HG03139 (cell line): ENCODE results near the gene UAP1L1.
"Not testable (repeated sequence)": the region's sequence is repeated elsewhere in the genome, so short reads cannot be mapped to it uniquely, and the experiment has no call there.

ENCODE experiments used
- ATAC-seq: cut with Tn5 transposase; IDR thresholded peaks from one replicate; pipeline ENCODE4 v1.9.1; 2021; ENCODE audit not compliant: unreplicated experiment

UAP1L1 gene

GRCh38 chr9:137055385-137056364, 21.6 kb upstream of the UAP1L1 start:
- ATAC-seq = no peak

- ATAC-seq = no peak
Observed at GRCh38 chr9:137056739-137057415, 20.4 kb upstream of the UAP1L1 start.

GRCh38 chr9:137057545-137057944, 19.8 kb upstream of the UAP1L1 start:
- no peak for ATAC-seq

GRCh38 chr9:137058521-137059234, 18.6 kb upstream of the UAP1L1 start:
- no peak for ATAC-seq

- ATAC-seq = no peak
Observed at GRCh38 chr9:137062384-137062783, 14.9 kb upstream of the UAP1L1 start.

DNA sequence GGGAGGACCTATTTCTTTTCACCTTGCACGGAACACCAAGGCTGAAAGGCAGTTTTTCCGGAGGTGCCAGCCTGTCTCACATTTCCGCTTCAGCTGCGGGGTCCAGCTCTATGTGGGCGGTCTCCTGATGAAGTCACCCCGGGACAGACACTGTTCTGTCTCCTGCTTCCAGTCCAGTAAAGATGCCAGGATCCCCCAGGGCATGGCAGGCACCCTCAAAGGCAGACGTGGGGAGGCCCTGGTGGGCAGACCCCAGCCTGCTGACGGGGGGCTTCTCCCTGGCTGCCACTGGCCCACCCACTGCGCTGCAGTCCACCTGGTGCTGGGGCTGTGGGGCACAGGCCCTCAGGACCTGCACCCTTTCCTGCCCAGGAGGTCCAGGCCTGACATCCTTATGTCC, 14.5 kb upstream of the UAP1L1 start:
- not testable (repeated sequence) for ATAC-seq

DNA sequence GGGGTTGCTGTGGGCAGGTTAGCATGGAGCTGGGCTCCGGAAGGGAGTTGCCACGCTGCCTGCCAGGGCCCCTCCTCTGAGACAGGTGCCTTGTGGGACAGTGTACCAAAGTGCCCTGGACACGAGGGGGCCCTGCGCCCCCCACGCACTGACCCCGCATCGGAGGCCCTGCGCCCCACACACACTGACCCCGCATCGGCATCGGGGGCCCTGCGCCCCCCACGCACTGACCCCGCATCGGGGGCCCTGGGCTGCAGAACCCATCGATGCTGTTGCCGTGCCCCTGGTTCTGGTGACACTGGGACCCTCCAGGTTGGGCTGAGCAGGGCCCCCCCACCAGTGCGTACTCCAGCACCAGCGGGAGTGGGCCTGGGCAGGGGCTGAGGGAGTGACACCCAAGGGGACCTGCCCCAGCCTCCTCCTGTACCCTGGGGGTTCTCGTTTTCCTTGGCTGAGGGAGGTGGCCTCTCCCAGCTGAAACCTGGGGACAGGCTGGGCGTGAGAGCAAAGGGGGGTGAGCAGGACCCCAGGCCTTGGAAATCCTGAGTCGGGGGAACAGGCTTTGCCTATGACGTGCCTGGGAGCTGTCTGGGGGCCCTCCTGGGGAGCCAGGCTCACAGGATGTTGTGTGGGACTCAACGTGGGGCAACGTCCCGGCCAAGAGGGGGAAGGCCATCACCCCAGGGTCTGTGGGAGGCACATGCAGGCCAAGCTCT, 13.8 kb upstream of the UAP1L1 start:
- ATAC-seq = no peak

GRCh38 chr9:137064027-137064879, 13.1 kb upstream of the UAP1L1 start:
- no peak for ATAC-seq

DNA sequence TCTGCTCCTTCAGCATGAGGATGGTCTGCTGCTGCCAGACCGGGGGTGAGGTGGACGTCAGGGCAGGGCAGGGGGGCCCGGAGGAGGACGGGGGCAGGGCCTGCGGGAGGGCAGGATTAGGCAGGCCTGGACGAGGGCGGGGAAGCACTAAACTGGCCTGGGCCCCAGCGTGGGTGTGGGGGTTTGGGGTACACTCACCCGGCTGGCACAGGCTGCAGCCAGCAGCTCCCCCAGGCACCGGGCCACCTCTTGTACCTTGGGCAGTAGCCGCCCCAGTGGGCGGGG, 12.5 kb upstream of the UAP1L1 start:
- no peak for ATAC-seq

- ATAC-seq = no peak
Observed at GRCh38 chr9:137065336-137065967, 11.9 kb upstream of the UAP1L1 start.

DNA sequence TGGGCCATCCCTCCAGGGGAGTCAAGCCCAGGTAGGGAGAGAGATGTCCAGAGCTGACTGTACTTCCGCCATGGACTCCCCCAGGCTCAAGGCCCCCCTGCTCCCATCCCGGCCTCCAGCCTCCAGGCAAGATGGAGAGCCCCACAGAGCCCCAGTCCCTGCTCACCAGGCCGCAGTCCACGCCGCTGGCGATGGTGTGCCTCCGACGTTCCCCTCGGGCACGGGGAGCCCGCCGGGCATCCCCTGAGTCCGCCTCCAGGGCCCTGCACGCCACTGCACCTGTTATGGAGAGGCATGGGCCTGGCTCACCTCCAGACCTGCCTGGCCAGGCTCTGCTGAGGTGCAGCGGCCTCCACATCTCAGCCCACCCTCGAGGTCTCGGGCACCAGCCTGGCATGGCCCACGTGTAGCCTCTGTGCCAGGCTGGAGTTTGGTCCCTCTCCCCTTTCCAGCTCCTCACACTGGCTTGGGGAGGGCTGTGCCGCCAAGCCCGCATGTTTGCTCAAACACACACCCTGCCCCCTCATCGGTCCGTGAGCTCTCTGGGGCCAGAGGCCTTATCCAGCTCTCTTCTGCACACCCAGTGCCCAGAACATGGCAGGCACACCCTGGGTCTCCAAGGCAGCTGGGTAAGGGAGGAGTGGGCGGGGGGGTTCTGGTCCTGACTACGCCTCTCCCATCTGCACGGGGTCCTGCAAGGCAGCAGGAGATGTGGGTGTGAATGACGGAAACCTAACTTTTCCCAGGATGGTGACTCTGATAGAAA, 11.0 kb upstream of the UAP1L1 start:
- ATAC-seq = no peak

DNA sequence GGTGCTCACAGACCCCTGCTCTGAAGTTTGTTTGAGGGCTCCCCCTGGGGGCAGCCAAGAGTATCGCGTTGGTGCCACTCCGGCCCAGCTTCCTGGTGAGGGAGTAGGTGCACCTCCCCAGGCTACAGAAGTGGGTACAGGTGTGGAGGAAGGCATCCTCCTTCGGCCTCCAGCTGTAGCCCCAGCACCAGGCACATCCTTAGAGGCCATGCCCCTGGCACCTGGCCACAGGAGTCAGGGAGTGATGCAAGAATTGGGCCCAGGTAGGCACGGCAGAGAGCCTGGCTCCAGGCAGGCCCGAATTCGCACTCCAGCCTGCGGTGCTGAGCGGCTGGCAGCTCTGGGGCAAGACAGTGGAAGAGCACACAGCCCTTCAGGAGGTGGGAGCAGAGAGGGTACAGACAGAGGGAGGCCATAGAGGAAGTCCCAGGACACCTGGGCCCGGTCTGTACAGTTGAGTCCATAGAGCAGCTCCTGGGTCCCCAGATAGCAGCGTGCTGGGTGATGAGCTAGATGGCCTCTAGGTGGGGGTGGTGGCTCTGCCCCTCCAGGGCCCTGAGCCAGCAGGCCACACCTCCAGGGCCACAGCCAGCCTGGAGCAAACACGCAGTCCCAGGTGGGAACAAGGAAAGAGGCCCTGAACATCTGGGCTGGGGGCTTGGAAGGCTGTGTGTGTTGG, 9.3 kb upstream of the UAP1L1 start:
- ATAC-seq = no peak

DNA sequence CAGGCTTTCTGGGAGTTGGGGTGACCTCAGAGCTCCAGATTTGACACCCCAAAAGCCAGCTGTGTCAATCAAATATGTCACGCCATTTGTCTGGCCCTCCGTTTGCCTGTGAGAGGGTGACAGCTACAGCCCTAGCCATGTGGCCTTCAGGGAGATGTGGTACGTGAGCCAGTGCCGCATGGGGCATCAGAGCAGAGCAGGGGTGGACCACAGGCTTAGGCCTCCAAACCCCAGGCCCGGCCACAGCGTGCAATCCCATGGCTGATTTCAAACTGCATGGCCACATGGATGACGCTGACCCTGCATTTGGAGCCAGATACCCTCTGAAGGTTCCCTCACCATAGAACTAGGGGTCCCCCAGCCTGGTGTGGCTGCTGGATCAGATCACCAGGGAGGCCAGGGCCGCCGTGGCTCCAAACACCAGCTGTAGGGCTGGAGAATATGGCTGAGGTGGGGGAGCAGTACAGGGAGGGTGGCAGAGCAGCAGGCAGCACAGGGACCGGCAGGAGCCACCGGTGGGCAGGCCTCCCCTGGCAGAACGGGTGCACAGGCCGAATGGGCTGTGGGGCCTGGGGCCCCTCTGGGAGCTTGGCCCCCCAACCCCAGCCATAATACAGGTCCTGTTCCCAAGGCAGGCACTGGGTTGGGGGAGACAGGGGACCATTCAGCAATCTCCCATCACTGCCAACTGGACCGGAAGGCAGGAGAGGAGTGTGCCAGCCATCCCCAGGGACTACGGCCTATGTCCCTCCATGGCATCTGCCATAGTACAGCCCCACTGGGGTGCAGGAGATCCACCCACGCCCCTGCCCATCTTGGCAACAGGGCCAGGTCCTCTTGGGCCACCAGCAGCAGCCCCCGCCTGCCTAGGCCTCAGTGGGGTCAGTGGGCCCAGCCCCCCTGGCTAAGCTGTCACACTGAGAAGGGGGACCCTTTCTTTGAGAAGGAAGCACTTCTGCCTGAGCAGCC, 8.5 kb upstream of the UAP1L1 start:
- ATAC-seq = no peak

DNA sequence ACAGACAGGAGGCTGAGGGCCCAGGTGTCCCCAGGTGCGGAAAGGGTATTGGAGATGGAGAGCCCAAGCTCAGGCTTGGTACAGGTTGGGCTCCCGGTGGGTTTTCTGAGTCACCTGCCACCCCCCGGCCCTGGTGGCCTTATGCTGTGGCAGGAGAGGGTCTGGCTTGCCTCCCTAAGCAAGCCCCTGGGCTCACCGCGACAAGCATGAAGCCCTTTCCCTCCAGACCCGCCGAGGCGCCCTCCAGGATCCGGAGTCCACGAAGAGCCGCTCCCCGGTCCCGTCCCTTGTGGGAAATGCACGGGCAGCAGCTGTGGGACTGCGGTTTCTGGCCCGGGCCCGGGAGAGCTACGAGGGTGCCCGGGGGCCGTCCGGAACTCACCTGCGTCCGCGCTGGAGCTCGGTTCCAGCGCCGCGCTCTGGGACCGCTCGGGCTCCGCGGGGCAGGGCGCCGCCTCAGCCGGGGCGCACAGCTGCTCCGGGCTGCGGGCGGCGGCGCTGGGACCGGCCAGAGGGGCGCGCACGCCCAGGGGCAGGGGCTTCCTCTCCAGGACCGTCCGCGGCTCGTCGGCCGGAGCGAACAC, 7.7 kb upstream of the UAP1L1 start:
- ATAC-seq = no peak

DNA sequence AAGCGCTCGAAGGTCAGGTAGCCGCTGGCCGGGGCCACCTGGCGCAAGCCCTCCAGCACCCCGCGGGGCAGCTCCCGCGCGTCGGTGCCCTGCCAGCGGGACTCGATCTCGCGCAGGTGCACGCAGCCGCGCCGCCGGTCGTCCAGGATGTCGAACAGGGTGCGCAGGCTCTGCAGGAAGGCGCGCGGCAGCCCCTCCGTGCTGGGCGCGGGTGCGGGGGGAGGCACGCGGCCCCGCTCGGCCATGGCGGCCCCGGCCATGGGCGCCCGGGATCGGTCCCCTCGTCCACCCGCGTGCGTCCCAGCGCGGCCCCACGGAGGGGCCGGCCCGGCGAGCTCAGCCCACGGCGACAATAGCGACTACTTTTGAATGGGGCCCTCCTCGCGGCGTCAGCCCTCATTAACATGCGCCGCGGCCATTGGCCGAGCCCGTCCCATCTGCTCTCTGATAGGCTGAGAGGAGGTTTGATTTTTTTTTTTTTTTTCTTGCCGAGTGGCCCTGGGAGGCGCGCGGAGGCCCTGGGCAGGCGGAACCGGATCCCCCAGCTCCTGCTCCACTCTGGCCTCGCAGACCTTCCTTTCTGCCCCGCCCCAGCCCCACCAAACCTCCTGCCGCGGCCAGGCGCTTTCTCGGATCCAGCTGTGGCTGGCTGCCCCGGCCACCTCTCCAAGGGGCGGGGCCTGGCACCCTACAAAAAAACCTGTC, 7.0 kb upstream of the UAP1L1 start, which contains the start of gene SAPCD2:
Gene SAPCD2, minus strand, starts transcription at position 357 of the 705 bp plus-strand sequence. Its CDS starts 97 bp downstream, at position 260.
- ATAC-seq = peak; percentile 62

- peak; percentile 2 for ATAC-seq
Observed at GRCh38 chr9:137070906-137071275, 6.4 kb upstream of the UAP1L1 start.
